ENCODE data around the gene PDE4D.
"Not testable (repeated sequence)": the region's sequence is repeated elsewhere in the genome, so short reads cannot be mapped to it uniquely, and the experiment has no call there.

Gene PDE4D

GRCh38 chr5:59090323-59090722, 803.2 kb downstream of the PDE4D start:
- DNase-seq: no peak

GRCh38 chr5:59089767-59090166, 803.8 kb downstream of the PDE4D start:
- DNase-seq: no peak

GRCh38 chr5:59088546-59088945, 805.0 kb downstream of the PDE4D start:
- DNase-seq: no peak

- no peak for DNase-seq
Observed at GRCh38 chr5:59086024-59086423, 807.5 kb downstream of the PDE4D start.

GRCh38 chr5:59081693-59082092, 811.8 kb downstream of the PDE4D start:
- no peak for DNase-seq

GRCh38 chr5:59079622-59080620, 813.6 kb downstream of the PDE4D start:
- no peak for DNase-seq

GRCh38 chr5:59071755-59072549, 821.6 kb downstream of the PDE4D start:
- no peak for DNase-seq

- no peak for DNase-seq
Observed at GRCh38 chr5:59069438-59070079, 824.0 kb downstream of the PDE4D start.

- no peak for DNase-seq
Observed at GRCh38 chr5:59067956-59068656, 825.4 kb downstream of the PDE4D start.

- DNase-seq: no peak
Observed at GRCh38 chr5:59066367-59067163, 827.0 kb downstream of the PDE4D start.

- no peak for DNase-seq
Observed at GRCh38 chr5:59065554-59065953, 828.0 kb downstream of the PDE4D start.

GRCh38 chr5:59064293-59064692, 829.2 kb downstream of the PDE4D start:
- no peak for DNase-seq

- no peak for DNase-seq
Observed at GRCh38 chr5:59062986-59063683, 830.4 kb downstream of the PDE4D start.

GRCh38 chr5:59061377-59061776, 832.1 kb downstream of the PDE4D start:
- no peak for DNase-seq

GRCh38 chr5:59058969-59059687, 834.4 kb downstream of the PDE4D start:
- no peak for DNase-seq

GRCh38 chr5:59058237-59058636, 835.3 kb downstream of the PDE4D start:
- DNase-seq: no peak

GRCh38 chr5:59056599-59056998, 836.9 kb downstream of the PDE4D start:
- DNase-seq: not testable (repeated sequence)

- no peak for DNase-seq
Observed at GRCh38 chr5:59055745-59056448, 837.6 kb downstream of the PDE4D start.

- DNase-seq: no peak
Observed at GRCh38 chr5:59054963-59055528, 838.5 kb downstream of the PDE4D start.

Data from activated CD4-positive, alpha-beta T cell treated with anti-CD3 and anti-CD28 coated beads, Interleukin-2, amount 50 U/mL, for 1 hour (primary cell).